Lower leg skin (tissue), 4 donors: ENCODE data around the gene DDX47. TPM values are rescaled to one million over a fixed set of nuclear protein-coding genes. Genes with fewer than 3 reads are reported as not detected.
A peak's percentile ranks its signal among the peaks of the same experiment; 100 is the strongest.
"Not testable (repeated sequence)": the region's sequence is repeated elsewhere in the genome, so short reads cannot be mapped to it uniquely, and the experiment has no call there.

Experiments used
- DNase-seq, 2 donors: peaks; one replicate each; pipeline ENCODE4 v3.0.0-alpha.2; 2019; ENCODE audit warnings: low spot score in 2 of 2
- H3K4me3 ChIP-seq: fragments of 200-600 bp; sonication (generic); 2 replicates; pipeline ENCODE4 v1.5.1; 2017; ENCODE audit warnings: mild to moderate bottlenecking, low read depth; ENCODE audit not compliant: poor library complexity, severe bottlenecking
- CTCF ChIP-seq, 3 donors: fragments of 450-650 bp; IDR thresholded peaks; one replicate each; pipeline ENCODE4 v1.5.1; 2016; ENCODE audit warnings: antibody characterized with exemption in 3 of 3, mild to moderate bottlenecking in 3 of 3, moderate library complexity in 2 of 3
- POLR2A ChIP-seq, 2 donors: fragments of 450-650 bp; IDR thresholded peaks; one replicate each; pipeline ENCODE4 v1.6.1; 2016 to 2017; ENCODE audit warnings: antibody characterized with exemption in 2 of 2, mild to moderate bottlenecking in 1 of 2, moderate library complexity in 1 of 2
- whole genome bisulfite sequencing, 2 donors: methylation state at CpG; one replicate each; pipeline ENCODE4 v1.1.5; 2018; 5-methylcytosine and 5-hydroxymethylcytosine counted together
- intact Hi-C: fragments of 100-400 bp; cut with DNase I; formaldehyde crosslinking; loops from one replicate; pipeline ENCODE4 v1.15.0; 2023; ENCODE audit warnings: low total_unique reads
- total RNA-seq, 4 donors: library from RNA; depleted of rRNA; stranded (reverse); fragments of >200 nt; gene quantifications; one replicate each; pipeline ENCODE4 v1.1.0, GENCODE V29; 2016

DDX47 gene
- total RNA-seq, 4 donors from 2014 or later = 38.7 to 59.8 (median 55.4) TPM

- no peak for TF ChIP-seq POLR2A (IDR thresholded peaks at IDR 0.05)
- TF ChIP-seq CTCF (IDR thresholded peaks at IDR 0.05) = no peak
- WGBS, 2 donors = 67 to 85% methylated on average over 4 of the region's 4 CpGs
- intact Hi-C loops = no loop called here
- peak in 1 of 2 donors; percentile 68 for DNase-seq
- no peak overlapping the region for H3K4me3 ChIP-seq
Observed at GRCh38 chr12:12845794-12846243, 32.7 kb downstream of the DDX47 start.

GRCh38 chr12:12846780-12847179 is 33.6 kb downstream of the DDX47 start:
- H3K4me3 ChIP-seq, intact Hi-C loops: not testable (repeated sequence)
- DNase-seq = peak in 1 of 2 donors; percentile 9
- WGBS, 2 donors = 89 to 90% methylated on average over 3 of the region's 3 CpGs

- WGBS, 2 donors = 64 to 66% methylated on average over 3 of the region's 3 CpGs
- no peak for DNase-seq
- intact Hi-C loops = no loop called here
- H3K4me3 ChIP-seq = no peak overlapping the region
- TF ChIP-seq POLR2A (IDR thresholded peaks at IDR 0.05) (no peak), CTCF (IDR thresholded peaks at IDR 0.05) (no peak)
Observed at GRCh38 chr12:12853435-12853834, 40.3 kb downstream of the DDX47 start.

- 27 to 36% methylated on average over 1 of the region's 1 CpG for WGBS, 2 donors
- DNase-seq = no peak
- intact Hi-C loops = no loop called here
- no peak overlapping the region for H3K4me3 ChIP-seq
- TF ChIP-seq POLR2A (IDR thresholded peaks at IDR 0.05) (no peak), CTCF (IDR thresholded peaks at IDR 0.05) (no peak)
Observed at GRCh38 chr12:12859690-12860089, 46.5 kb downstream of the DDX47 start.

- 87 to 98% methylated on average over 2 of the region's 2 CpGs for WGBS, 2 donors
- H3K4me3 ChIP-seq = no peak overlapping the region
- peak in 1 of 2 donors; percentile 6 for DNase-seq
- intact Hi-C loops = no loop called here
- TF ChIP-seq CTCF (IDR thresholded peaks at IDR 0.05) = no peak
- no peak for TF ChIP-seq POLR2A (IDR thresholded peaks at IDR 0.05)
Observed at GRCh38 chr12:12864243-12864642, 51.1 kb downstream of the DDX47 start.

GRCh38 chr12:12868477-12869235 is 55.5 kb downstream of the DDX47 start:
- H3K4me3 ChIP-seq = no peak overlapping the region
- TF ChIP-seq POLR2A (IDR thresholded peaks at IDR 0.05) (no peak), CTCF (IDR thresholded peaks at IDR 0.05) (no peak)
- 94 to 95% methylated on average over 3 of the region's 3 CpGs for WGBS, 2 donors
- no peak for DNase-seq
- intact Hi-C loops = no loop called here
